Measurements from ENCODE around the gene GALNT9.

DNA sequence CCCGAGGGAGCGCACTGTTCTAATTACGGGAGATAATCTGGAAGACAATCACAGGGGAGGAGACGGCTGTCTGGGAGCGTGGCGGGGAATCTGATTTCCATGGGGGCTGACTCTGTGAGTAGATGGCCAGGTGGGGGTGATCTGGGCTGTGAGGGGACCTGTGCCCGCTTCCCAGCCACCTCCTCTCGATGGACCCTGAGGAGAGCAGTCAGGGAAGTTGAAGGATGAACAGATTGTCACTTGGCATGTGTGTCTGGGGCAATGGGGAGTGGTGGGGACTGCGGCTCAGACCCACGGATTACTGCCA, 22.6 kb downstream of the GALNT9 start:
- no peak for TF ChIP-seq POLR2A (IDR thresholded peaks at IDR 0.05)
- TF ChIP-seq, protein P1, sequence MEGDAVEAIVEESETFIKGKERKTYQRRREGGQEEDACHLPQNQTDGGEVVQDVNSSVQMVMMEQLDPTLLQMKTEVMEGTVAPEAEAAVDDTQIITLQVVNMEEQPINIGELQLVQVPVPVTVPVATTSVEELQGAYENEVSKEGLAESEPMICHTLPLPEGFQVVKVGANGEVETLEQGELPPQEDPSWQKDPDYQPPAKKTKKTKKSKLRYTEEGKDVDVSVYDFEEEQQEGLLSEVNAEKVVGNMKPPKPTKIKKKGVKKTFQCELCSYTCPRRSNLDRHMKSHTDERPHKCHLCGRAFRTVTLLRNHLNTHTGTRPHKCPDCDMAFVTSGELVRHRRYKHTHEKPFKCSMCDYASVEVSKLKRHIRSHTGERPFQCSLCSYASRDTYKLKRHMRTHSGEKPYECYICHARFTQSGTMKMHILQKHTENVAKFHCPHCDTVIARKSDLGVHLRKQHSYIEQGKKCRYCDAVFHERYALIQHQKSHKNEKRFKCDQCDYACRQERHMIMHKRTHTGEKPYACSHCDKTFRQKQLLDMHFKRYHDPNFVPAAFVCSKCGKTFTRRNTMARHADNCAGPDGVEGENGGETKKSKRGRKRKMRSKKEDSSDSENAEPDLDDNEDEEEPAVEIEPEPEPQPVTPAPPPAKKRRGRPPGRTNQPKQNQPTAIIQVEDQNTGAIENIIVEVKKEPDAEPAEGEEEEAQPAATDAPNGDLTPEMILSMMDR (IDR thresholded peaks at IDR 0.05): no peak

Measured in tibial nerve (tissue), 3 donors.